NK-92 (cell line): ENCODE measurements around the gene OR51B5.
"Not testable (repeated sequence)": the region's sequence is repeated elsewhere in the genome, so short reads cannot be mapped to it uniquely, and the experiment has no call there.

Experiments
- DNase-seq: peaks from one replicate; lab custom pipeline; 2025; ENCODE audit not compliant: unreplicated experiment; lab: John Stamatoyannopoulos, UW

Gene OR51B5

DNA sequence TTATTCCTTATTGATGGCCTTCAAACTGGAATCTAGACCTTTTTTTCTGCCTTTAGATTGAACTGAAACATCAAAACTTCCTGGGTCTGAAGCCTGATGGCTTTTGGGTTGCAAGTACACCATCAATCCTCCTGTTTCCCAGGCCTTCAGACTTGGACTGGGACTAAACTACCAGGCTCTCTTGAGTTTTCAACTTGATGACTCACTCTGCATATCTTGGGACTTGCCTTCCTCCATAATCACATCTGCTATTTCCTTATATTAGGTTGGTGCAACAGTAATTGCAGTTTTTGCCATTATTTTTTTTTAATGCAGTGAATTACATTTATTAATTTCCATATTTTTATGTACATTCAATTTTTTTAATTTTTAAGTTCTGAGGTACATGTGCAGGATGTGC lies 7.0 kb downstream of the OR51B5 start:
- DNase-seq, result no peak

DNA sequence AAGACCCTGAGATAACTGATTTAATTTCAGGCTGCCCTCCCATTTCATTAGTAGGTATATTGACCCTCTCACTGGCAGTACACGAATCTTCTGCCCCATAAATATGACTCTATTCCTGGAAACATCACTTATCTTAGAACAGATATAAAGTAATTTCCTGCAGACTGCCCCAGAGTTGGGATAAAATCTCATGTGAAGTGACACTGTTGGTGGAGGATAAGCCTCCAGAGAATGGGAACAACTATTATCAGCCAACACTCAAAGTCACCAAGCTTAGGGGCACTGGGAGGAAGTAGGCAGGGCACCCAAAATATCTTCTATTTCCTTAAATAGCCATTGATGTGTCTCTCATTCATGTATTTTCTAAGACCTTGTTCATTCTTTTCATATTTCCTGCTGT lies 8.2 kb downstream of the OR51B5 start:
- no peak for DNase-seq

DNA sequence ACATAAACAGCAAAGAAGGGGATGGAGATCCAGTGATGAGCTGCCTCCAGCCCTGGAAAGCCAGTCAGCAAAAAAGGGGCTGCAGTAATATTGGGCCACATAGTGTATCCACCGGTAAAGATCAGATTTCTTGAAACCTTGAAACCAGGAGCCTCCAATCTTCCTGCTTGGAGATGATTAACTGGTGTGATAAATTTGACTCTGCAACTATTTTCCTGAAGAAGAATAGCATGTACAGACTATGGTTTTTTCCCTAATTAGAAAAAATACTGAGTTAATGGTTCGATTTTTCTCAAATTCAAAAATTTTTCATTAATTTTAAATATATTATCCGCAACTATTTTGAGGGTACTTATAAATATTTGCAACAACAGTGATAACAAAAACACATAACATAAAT lies 19.1 kb downstream of the OR51B5 start, which contains the start of gene OR51B2:
Gene OR51B2, minus strand, starts transcription at position 101 of the 400 bp plus-strand sequence. Its CDS starts 0 bp downstream, at position 101.
- DNase-seq, result no peak

- no peak for DNase-seq
Observed at GRCh38 chr11:5317292-5317691, 26.0 kb downstream of the OR51B5 start.

DNA sequence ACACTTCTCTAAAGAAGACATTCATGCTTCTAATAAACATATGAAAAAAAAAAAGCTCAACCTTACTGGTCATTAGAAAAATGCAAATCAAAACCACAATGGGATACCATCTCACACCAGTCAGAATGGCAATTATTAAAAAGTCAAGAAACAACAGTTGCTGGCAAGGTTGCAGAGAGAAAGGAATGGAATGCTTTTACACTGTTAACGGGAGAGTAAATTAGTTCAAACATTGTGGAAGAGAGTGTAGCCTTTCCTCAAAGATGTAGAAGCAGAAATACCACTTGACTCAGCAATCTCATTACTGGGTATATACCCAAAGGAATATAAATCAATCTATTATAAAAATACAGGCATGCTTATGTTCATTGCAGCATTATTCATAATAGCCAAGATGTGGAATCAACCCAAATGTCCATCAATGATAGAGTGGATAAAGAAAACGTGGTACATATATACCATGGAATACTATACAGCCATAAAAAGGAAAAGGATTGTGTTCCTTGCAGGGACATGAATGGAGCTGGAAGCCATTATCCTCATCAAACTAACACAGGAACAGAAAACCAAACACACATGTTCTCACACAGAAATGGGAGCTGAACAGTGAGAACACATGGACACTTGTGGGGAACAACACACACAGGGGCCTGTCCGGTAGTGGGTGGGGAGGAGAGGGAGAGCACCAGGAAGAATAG lies 29.8 kb downstream of the OR51B5 start:
- DNase-seq, result not testable (repeated sequence)

DNA sequence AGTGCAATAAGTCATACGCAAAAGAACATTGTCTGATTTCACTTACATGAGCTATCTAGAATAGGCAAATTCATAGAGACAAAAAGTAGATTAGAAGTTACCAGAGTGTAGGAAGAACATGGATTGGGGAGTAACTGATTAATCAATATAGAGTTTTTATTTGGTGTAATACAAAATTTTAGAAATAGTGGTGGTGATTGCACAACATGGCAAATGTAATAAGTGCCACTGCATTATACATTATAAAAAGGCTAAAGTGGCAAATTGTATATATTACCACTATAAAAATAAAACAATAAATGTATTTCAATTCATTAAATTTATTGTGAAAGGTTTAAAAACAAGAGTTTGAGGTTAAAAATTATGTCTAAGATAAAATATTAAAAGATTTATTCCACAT lies 32.9 kb downstream of the OR51B5 start:
- no peak for DNase-seq

GRCh38 chr11:5307256-5308019 lies 35.9 kb downstream of the OR51B5 start:
- no peak for DNase-seq

DNA sequence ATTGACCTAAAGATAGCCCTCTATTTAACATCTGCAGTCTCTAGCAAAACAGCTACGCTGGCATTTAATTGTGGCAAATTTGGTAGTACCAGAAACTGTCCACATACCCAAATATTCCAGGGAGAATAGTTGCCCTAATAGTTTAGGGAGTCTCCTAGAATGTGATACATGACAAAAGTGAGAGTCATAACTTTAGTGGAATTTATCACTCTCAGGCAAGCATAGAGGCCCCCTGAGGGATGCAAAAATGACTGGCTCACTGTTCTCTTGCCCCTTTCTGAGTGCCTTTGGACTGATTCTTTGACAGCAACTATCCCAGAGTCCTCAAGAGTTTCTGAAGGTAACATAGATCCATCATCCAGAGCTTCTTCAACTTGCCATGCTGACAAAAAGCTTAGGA lies 39.3 kb downstream of the OR51B5 start:
- DNase-seq, result no peak

DNA sequence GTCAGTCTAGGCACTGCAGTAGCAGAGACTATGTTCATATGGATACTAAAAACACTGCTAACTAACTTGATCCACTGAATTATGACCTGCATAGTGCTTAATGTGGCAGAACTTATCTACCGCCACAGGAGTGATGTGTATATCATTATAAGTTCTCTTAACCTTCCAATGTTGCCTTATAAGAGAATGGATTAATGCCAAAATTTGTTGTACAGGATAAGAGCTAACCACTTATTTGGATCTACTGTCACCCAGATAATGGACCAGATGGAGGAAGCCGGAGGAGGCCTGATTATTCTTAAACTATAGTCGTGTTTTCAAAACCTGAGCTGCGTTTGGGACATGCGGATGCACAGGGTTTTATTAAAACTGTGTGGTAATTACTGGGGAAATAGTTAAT lies 39.7 kb downstream of the OR51B5 start:
- no peak for DNase-seq

GRCh38 chr11:5301846-5302245 lies 41.5 kb downstream of the OR51B5 start, which contains the start of gene OR51B4:
Gene OR51B4, minus strand, starts transcription at chr11:5301946. Its CDS starts 0 bp downstream, at chr11:5301946.
- DNase-seq, result no peak

GRCh38 chr11:5300251-5300650 lies 43.1 kb downstream of the OR51B5 start:
- no peak for DNase-seq

GRCh38 chr11:5298451-5298850 lies 44.9 kb downstream of the OR51B5 start:
- DNase-seq, result no peak

DNA sequence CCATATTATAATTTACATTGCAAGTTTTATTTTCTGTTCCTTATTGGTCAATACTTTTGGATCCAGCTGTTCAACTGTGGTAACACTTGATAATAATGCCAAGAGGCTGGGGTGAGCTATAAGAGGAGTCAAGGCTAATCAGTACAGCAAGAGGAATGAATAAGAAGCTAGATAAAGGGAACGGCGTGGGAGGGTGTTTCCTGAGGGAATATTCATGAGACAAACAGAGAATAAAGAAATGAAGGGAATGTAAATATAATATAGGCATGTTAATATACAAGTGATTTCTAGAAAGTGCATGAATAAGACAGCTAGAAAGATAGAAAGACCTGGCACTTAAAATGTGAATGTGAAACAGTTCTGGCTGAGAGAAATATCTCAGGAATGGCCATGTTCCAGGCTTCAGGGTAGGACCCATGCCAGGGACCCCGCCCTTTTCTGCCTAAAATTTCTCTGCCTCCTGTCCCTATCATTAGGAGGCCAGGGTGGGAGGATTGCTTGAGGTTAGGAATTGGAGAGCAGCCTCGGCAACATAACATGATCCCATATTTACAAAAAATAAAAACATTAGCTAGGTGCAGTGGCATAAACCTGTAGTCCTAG lies 45.5 kb downstream of the OR51B5 start:
- DNase-seq, result no peak

DNA sequence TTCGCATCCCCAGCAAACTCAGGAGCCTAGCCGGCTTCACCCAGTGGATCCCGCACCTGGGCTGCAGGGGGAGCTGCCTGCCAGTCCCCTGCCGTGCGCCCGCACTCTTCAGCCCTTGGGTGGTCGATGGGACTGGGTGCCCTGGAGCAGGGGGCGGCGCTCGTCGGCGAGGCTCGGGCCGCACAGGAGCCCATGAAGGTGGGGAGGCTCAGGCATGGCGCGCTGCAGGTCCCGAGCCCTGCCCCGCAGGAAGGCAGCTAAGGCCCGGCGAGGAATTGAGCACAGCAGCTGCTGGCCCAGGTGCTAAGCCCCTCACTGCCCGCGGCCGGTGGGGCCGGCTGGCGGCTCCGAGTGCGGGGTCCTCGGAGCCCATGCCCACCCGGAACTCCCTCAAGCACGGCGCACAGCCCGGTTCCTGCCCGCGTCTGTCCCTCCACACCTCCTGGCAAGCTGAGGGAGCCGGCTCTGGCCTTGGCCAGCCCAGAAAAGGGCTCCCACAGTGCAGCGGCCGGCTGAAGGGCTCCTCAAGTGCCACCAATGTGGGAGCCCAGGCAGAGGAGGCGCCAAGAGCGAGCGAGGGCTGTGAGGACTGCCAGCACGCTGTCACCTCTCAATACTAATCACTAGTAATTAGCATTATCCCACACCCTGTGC lies 48.9 kb downstream of the OR51B5 start:
- DNase-seq, result not testable (repeated sequence)

DNA sequence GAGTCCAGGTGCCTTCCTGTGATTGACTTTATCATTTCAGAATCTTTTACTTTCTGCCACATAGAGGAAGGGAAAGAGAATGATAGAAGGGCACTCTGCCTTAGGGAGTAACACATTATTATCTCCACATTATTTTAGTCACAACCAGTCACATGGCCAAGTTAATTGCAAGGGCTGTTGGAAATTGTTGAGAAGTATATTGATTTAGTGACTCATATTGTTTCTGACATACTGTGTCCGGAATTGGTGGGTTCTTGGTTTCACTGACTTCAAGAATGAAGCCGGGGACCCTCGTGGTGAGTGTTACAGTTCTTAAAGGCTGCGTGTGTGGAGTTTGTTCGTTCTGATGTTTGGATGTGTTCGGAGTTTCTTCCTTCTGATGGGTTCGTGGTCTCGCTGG lies 50.3 kb downstream of the OR51B5 start:
- DNase-seq, result no peak
